Left ventricle myocardium superior (tissue), 1 donor: ENCODE data around the gene ECD. TPM values are rescaled to one million over a fixed set of nuclear protein-coding genes. Genes with fewer than 3 reads are reported as not detected.
A peak's percentile ranks its signal among the peaks of the same experiment; 100 is the strongest.

ENCODE experiments used
- ATAC-seq: fragments of 200-7000 bp; cut with Tn5 transposase; one replicate; pipeline ENCODE4 v1.9.1; 2020; ENCODE audit warnings: mild to moderate bottlenecking, moderate library complexity
- DNase-seq: peaks from one replicate; pipeline ENCODE4 v3.0.0-alpha.2; 2020
- intact Hi-C: fragments of 100-400 bp; cut with micrococcal nuclease; formaldehyde crosslinking; loops from one replicate; pipeline ENCODE4 v1.11.0; 2022
- long read RNA-seq: library from polyadenylated mRNA; unstranded; transcript quantifications from one replicate; pipeline ENCODE4 v2.0.0, GENCODE V29; 2021
- total RNA-seq: library from RNA; stranded (reverse); fragmentation: NEBNext Ultra II Directional; extraction: Animal tissue kit (Norgen Biotek cat#: 25700); gene quantifications from one replicate; pipeline ENCODE4 v1.2.1, GENCODE V29; 2021
- donor health status: DM: no; HTN: yes; CAD: no; lungs with severe emphysema.

The ECD gene
- 17.8 TPM for total RNA-seq
- long read RNA-seq, transcript ECD-201 (14 exons, 3,069 nt), result major isoform, 17 of 28 reads
- long read RNA-seq, partial matches to known transcripts, result 2 of 28 reads
- long read RNA-seq, other reads (novel, unspliced or antisense), result 9 of 28 reads

GRCh38 chr10:73167783-73168464, at the start of gene ECD, which contains the start of gene FAM149B1:
TSS of gene ECD (minus strand) at chr10:73168008. CDS start at chr10:73163937, 4,071 bp downstream.
TSS of gene FAM149B1 (plus strand) at chr10:73168119. CDS start at chr10:73168340, 221 bp downstream.
- DNase-seq, result peak; percentile 94
- peak; percentile 98 for ATAC-seq
- intact Hi-C loops, result no loop called here

- intact Hi-C loops, result no loop called here
- ATAC-seq (no peak), DNase-seq (no peak)
These were observed 47.9 kb upstream of the ECD start for GRCh38 chr10:73215749-73216148.

GRCh38 chr10:73211106-73211811, 43.5 kb upstream of the ECD start:
- intact Hi-C loops, result no loop called here
- ATAC-seq, result no peak

GRCh38 chr10:73210395-73211105, 42.7 kb upstream of the ECD start:
- intact Hi-C loops, result no loop called here
- DNase-seq (no peak), ATAC-seq (no peak)

More at GRCh38 chr10:73211106-73211811, 43.5 kb upstream of the ECD start:
- DNase-seq, result no peak

- ATAC-seq (peak; percentile 35), DNase-seq (no peak)
- intact Hi-C loops, result no loop called here
These were observed 41.9 kb upstream of the ECD start for GRCh38 chr10:73209705-73210104.

GRCh38 chr10:73207883-73208282, 40.1 kb upstream of the ECD start:
- intact Hi-C loops, result no loop called here
- ATAC-seq, result peak; percentile 71
- DNase-seq, result peak; percentile 36

- no peak for DNase-seq
- intact Hi-C loops, result no loop called here
- no peak for ATAC-seq
These were observed 38.6 kb upstream of the ECD start for GRCh38 chr10:73206385-73206784.

- DNase-seq (no peak), ATAC-seq (no peak)
- intact Hi-C loops, result no loop called here
These were observed 38.1 kb upstream of the ECD start for GRCh38 chr10:73205890-73206289.

GRCh38 chr10:73205081-73205480, 37.3 kb upstream of the ECD start:
- DNase-seq (no peak), ATAC-seq (no peak)
- intact Hi-C loops, result no loop called here

- no peak for ATAC-seq
- no peak for DNase-seq
- intact Hi-C loops, result no loop called here
These were observed 22.4 kb upstream of the ECD start for GRCh38 chr10:73190188-73190587.

GRCh38 chr10:73186266-73186665, 18.5 kb upstream of the ECD start:
- intact Hi-C loops, result no loop called here
- no peak for ATAC-seq
- no peak for DNase-seq

GRCh38 chr10:73183667-73184281, 16.0 kb upstream of the ECD start:
- ATAC-seq (no peak), DNase-seq (no peak)
- intact Hi-C loops, result no loop called here

- intact Hi-C loops, result no loop called here
- ATAC-seq (no peak), DNase-seq (no peak)
These were observed 14.8 kb upstream of the ECD start for GRCh38 chr10:73182568-73182967.

GRCh38 chr10:73174148-73174925, 6.5 kb upstream of the ECD start:
- DNase-seq, result no peak
- ATAC-seq, result no peak
- intact Hi-C loops, result no loop called here

GRCh38 chr10:73172867-73173266, 5.1 kb upstream of the ECD start:
- DNase-seq (no peak), ATAC-seq (no peak)
- intact Hi-C loops, result no loop called here

- DNase-seq (no peak), ATAC-seq (no peak)
- intact Hi-C loops, result no loop called here
These were observed 1.5 kb upstream of the ECD start for GRCh38 chr10:73169320-73169719.

- DNase-seq (no peak), ATAC-seq (peak; percentile 18)
- intact Hi-C loops, result no loop called here
These were observed 626 bp upstream of the ECD start for GRCh38 chr10:73168465-73168803.

- intact Hi-C loops, result no loop called here
- ATAC-seq (no peak), DNase-seq (no peak)
These were observed 388 bp downstream of the ECD start for GRCh38 chr10:73167458-73167782.

- DNase-seq (no peak), ATAC-seq (no peak)
- intact Hi-C loops, result no loop called here
These were observed 836 bp downstream of the ECD start for GRCh38 chr10:73166972-73167371.
